HepG2 (cell line): ENCODE data around the gene DUS1L. TPM values are rescaled to one million over a fixed set of nuclear protein-coding genes. Genes with fewer than 3 reads are reported as not detected.

Experiments used
- ATAC-seq: fragments of 200-7000 bp; cut with Tn5 transposase; 3 replicates; pipeline ENCODE4 v1.9.1; 2020; ENCODE audit warnings: mild to moderate bottlenecking, moderate library complexity
- BruUV-seq: library from RNA; stranded (reverse); fragments of 400-500 nt; replicated peaks from 2 replicates; lab custom pipeline; 2021; lab: Mats Ljungman, UMichigan
- CTCF ChIA-PET: fragments of 300-600 bp; formaldehyde crosslinking; extraction: SDS; loops from one replicate; lab custom pipeline; 2021; ENCODE audit warnings: low total read pairs, inconsistent platforms, low intra/inter-chr PET ratio; lab: Yijun Ruan, JAX
- POLR2A ChIA-PET: fragments of 350-600 bp; sonication (Branson Sonifier 250); formaldehyde crosslinking; loops from one replicate; lab custom pipeline; 2020; ENCODE audit warnings: antibody characterized with exemption, inconsistent platforms; lab: Yijun Ruan, JAX
- DNase-seq: peaks from one replicate; pipeline ENCODE4 v3.0.0-alpha.2; 2015; ENCODE audit warnings: low spot score
- FAIRE-seq: peaks from 3 replicates; lab custom pipeline; 2011; peaks lifted over from hg19 to GRCh38; lab: Jason Lieb, UNC
- H2AFZ ChIP-seq: one replicate; pipeline ENCODE4 v1.6.1; 2011; ENCODE audit warnings: low read length, inconsistent platforms
- H3K27ac ChIP-seq: fragments of 300-600 bp; 3 replicates; pipeline ENCODE4 v1.8.0; 2011; ENCODE audit warnings: mixed run types, mild to moderate bottlenecking, mixed read lengths, low read length, inconsistent platforms; ENCODE audit not compliant: insufficient read depth; ENCODE audit errors: extremely low read length
- H3K27me3 ChIP-seq, 2 experiments: fragments of 200-600 bp in 1 of 2; 2 replicates in 1 of 2; 3 replicates in 1 of 2; pipeline versions ENCODE4 v1.6.0 to v1.8.0; 2011; ENCODE audit warnings: low read length in 2 of 2, mild to moderate bottlenecking in 2 of 2, moderate library complexity in 2 of 2, inconsistent platforms in 1 of 2; ENCODE audit not compliant: insufficient read depth in 2 of 2, control insufficient read depth in 1 of 2
- H3K36me3 ChIP-seq, 2 experiments: fragments of 200-600 bp in 1 of 2; replicated peaks in 1 of 2; 2 replicates in 1 of 2; 3 replicates in 1 of 2; pipeline versions ENCODE4 v1.5.1 to v1.8.0; 2011; ENCODE audit warnings: low read length in 2 of 2, inconsistent platforms in 1 of 2; ENCODE audit not compliant: insufficient read depth in 2 of 2, control insufficient read depth in 1 of 2
- H3K4me1 ChIP-seq: 2 replicates; pipeline ENCODE4 v1.5.1; 2012; ENCODE audit warnings: low read length, inconsistent platforms; ENCODE audit not compliant: insufficient read depth
- H3K4me2 ChIP-seq: 2 replicates; pipeline ENCODE4 v1.6.0; 2011; ENCODE audit warnings: low read depth, low read length, inconsistent platforms
- H3K4me3 ChIP-seq, 3 experiments: fragments of 200-600 bp in 1 of 3; sonication (generic), shearing (Covaris generic) in 1 of 3; replicated peaks in 1 of 3; 2 replicates each; pipeline ENCODE4 v1.5.1; 2011 to 2016; ENCODE audit warnings: low read length in 3 of 3, inconsistent platforms in 2 of 3, low read depth in 2 of 3, mild to moderate bottlenecking in 2 of 3, control low read depth in 1 of 3, mixed read lengths in 1 of 3; ENCODE audit not compliant: insufficient read depth in 1 of 3
- H3K79me2 ChIP-seq: one replicate; pipeline ENCODE4 v1.6.1; 2011; ENCODE audit warnings: low read length, inconsistent platforms; ENCODE audit not compliant: insufficient read depth
- H3K9ac ChIP-seq: 2 replicates; pipeline ENCODE4 v1.6.0; 2011; ENCODE audit warnings: mild to moderate bottlenecking, low read depth, low read length, inconsistent platforms; ENCODE audit not compliant: insufficient read depth
- H3K9me3 ChIP-seq: 2 replicates; pipeline ENCODE4 v1.5.1; 2012; ENCODE audit warnings: mild to moderate bottlenecking, low read length
- H4K20me1 ChIP-seq: 2 replicates; pipeline ENCODE4 v1.6.0; 2011; ENCODE audit warnings: inconsistent platforms, mild to moderate bottlenecking, low read length, moderate library complexity; ENCODE audit not compliant: insufficient read depth
- BRF2 ChIP-seq: sonication (generic); formaldehyde crosslinking; IDR thresholded peaks from 2 replicates; pipeline ENCODE4 v1.8.1; 2022; ENCODE audit warnings: mild to moderate bottlenecking, missing genetic modification reagents
- DNMT1 ChIP-seq: sonication (generic); formaldehyde crosslinking; IDR thresholded peaks from 2 replicates; pipeline ENCODE4 v1.5.1; 2020; ENCODE audit warnings: mild to moderate bottlenecking, missing genetic modification reagents
- GZF1 ChIP-seq: sonication (generic); formaldehyde crosslinking; IDR thresholded peaks from 2 replicates; pipeline ENCODE4 v1.5.1; 2020; ENCODE audit warnings: mild to moderate bottlenecking, missing genetic modification reagents
- MAX ChIP-seq: IDR thresholded peaks from 2 replicates; pipeline ENCODE4 v1.6.1; 2012; ENCODE audit warnings: inconsistent platforms
- MLXIP ChIP-seq: sonication (generic); formaldehyde crosslinking; IDR thresholded peaks from 2 replicates; pipeline ENCODE4 v1.9.0; 2021; ENCODE audit warnings: missing genetic modification reagents, borderline replicate concordance
- PAF1 ChIP-seq: IDR thresholded peaks from 2 replicates; pipeline ENCODE4 v1.6.1; 2016; ENCODE audit warnings: missing genetic modification reagents, missing compliant biosample characterization
- POLR2G ChIP-seq: fragments of 200-400 bp; formaldehyde crosslinking; IDR thresholded peaks from 2 replicates; pipeline ENCODE4 v1.6.1; 2018; ENCODE audit warnings: mild to moderate bottlenecking, low read depth, low read length, moderate library complexity
- RBM39 ChIP-seq: fragments of 200-400 bp; formaldehyde crosslinking; IDR thresholded peaks from one replicate; pipeline ENCODE4 v1.6.1; 2018; ENCODE audit warnings: antibody characterized with exemption, mild to moderate bottlenecking, low read depth, low read length; ENCODE audit not compliant: poor library complexity, severe bottlenecking
- ZBTB34 ChIP-seq: sonication (generic); formaldehyde crosslinking; IDR thresholded peaks from 2 replicates; pipeline ENCODE4 v1.8.0; 2022; ENCODE audit warnings: mild to moderate bottlenecking, missing genetic modification reagents
- ZMAT3 ChIP-seq: sonication (generic); formaldehyde crosslinking; conservative IDR thresholded peaks from 2 replicates; pipeline ENCODE4 v1.7.0; 2021; ENCODE audit warnings: missing genetic modification reagents
- ZNF441 ChIP-seq: sonication (generic); formaldehyde crosslinking; IDR thresholded peaks from 2 replicates; pipeline ENCODE4 v1.7.0; 2021; ENCODE audit warnings: missing genetic modification reagents, borderline replicate concordance
- ZNF746 ChIP-seq: sonication (generic); formaldehyde crosslinking; IDR thresholded peaks from 2 replicates; pipeline ENCODE4 v1.8.0; 2022; ENCODE audit warnings: mild to moderate bottlenecking, missing genetic modification reagents
- WGBS: methylation state at CpG from one replicate; pipeline ENCODE4 v1.1.6; 2017; ENCODE audit warnings: low lambda C conversion rate; 5-methylcytosine and 5-hydroxymethylcytosine counted together
- in situ Hi-C: cut with HindIII; loops from 2 replicates; pipeline ENCODE4 v1.10.0; 2017; ENCODE audit warnings: low pct_unique_long_range_greater_than_20kb; ENCODE audit not compliant: extremely low pct_ligation_motif_present
- intact Hi-C: fragments of 100-400 bp; cut with micrococcal nuclease; formaldehyde crosslinking; loops from one replicate; pipeline ENCODE4 v1.10.0; 2022; ENCODE audit not compliant: unreplicated experiment
- polyA plus RNA-seq, 8 experiments: library from polyadenylated mRNA; depleted of rRNA in 3 of 8; stranded (reverse) in 7 of 8; unstranded in 1 of 8; fragments of >200 nt; fragmentation: Illumina TruSeq in 4 of 8; extraction: Trizol in 4 of 8; gene quantifications; 2 replicates each; pipeline versions ENCODE4 v1.2.1 to v1.2.3, GENCODE V29; 2011 to 2016; ENCODE audit warnings: low read depth in 4 of 8, missing spikeins in 1 of 8, mixed read lengths in 1 of 8; ENCODE audit not compliant: insufficient read depth in 1 of 8
- total RNA-seq, 5 experiments: library from RNA; depleted of rRNA; stranded (reverse); fragments of >200 nt; fragmentation: Illumina TruSeq; extraction: Trizol; gene quantifications; 2 replicates each; pipeline ENCODE4 v1.2.3, GENCODE V29; 2016; ENCODE audit warnings: low read depth in 1 of 5

Gene DUS1L
- total and polyA plus RNA-seq, 2 of the 13 experiments (the other 11 are each of a cell fraction or from before 2014, with no cell fraction given): 81.0 to 109 TPM

GRCh38 chr17:82077617-82078358 lies 12.2 kb upstream of the DUS1L start:
- CTCF ChIA-PET: no interaction called here
- Histone ChIP-seq H4K20me1 (peaks cover 31% of the 10 kb centered on the region), H3K4me3 (no peak overlapping the region), H3K79me2 (no peaks in the 10 kb centered on the region), H3K27me3 (no peaks in the 10 kb centered on the region), H3K36me3 (peaks cover 34 to 42% of the 10 kb centered on the region in 2 experiments), H3K9me3 (no peaks in the 10 kb centered on the region), H2AFZ (no peak overlapping the region), H3K9ac (no peak overlapping the region), H3K4me1 (peaks cover 12% of the 10 kb centered on the region), H3K4me2 (no peak overlapping the region), H3K27ac (no peak overlapping the region)
- intact Hi-C loops (no loop called here), in situ Hi-C loops (no loop called here)
- peak; percentile 1 for ATAC-seq
- WGBS: 91% methylated on average over 28 of the region's 28 CpGs
- BruUV-seq: no TSS peak
- DNase-seq: no peak
- POLR2A ChIA-PET: interaction anchor here (0.7 to 1.9 kb wide), 5 partner anchors 9 to 24 kb away, joined by 3 to 9 read pairs (median 4); partner anchors contain the start of genes DUS1L and FASN
- FAIRE-seq: no peak
- TF ChIP-seq MAX: 0 out of 2 replicates have a peak, but pooled peaks have one; percentile 5
- TF ChIP-seq MLXIP: no peak
- peak; percentile 2; the same call in 1 of the 2 replicates for TF ChIP-seq POLR2G
- no peak for TF ChIP-seq ZNF746 (CRISPR knock-in tag)
- TF ChIP-seq ZMAT3 (CRISPR knock-in tag): 0 out of 2 replicates have a peak, but pooled peaks have one; percentile 29
- TF ChIP-seq ZBTB34 (CRISPR knock-in tag): peak; percentile 75; the same call in 1 of the 2 replicates
- TF ChIP-seq RBM39: peak; percentile 59
- TF ChIP-seq PAF1 (CRISPR knock-in tag): peak; percentile 78
- TF ChIP-seq BRF2 (CRISPR knock-in tag): peak; percentile 38; the same call in 1 of the 2 replicates
- TF ChIP-seq GZF1 (CRISPR knock-in tag): peak; percentile 27; the same call in 1 of the 2 replicates
- peak; percentile 63; the same call in 1 of the 2 replicates for TF ChIP-seq DNMT1 (CRISPR knock-in tag)
- no peak for TF ChIP-seq ZNF441 (CRISPR knock-in tag)
